GM11168 (cell line): ENCODE measurements around the gene GALNTL6.
"Not testable (repeated sequence)": the region's sequence is repeated elsewhere in the genome, so short reads cannot be mapped to it uniquely, and the experiment has no call there.

ENCODE experiments used
- in situ Hi-C: fragments of 300-500 bp; cut with MboI; formaldehyde crosslinking; loops from one replicate; pipeline ENCODE4 v1.12.0; 2022; ENCODE audit warnings: low sequenced_read_pairs; ENCODE audit not compliant: unreplicated experiment

GALNTL6 gene

GRCh38 chr4:173017802-173018201 is 1204.6 kb downstream of the GALNTL6 start:
- in situ Hi-C loops = loop anchor here (10.0 kb wide), 1 partner anchor 397 kb away; no protein-coding TSS in a partner anchor

GRCh38 chr4:173018446-173018845 is 1205.2 kb downstream of the GALNTL6 start:
- in situ Hi-C loops = loop anchor here (10.0 kb wide), 1 partner anchor 396 kb away; no protein-coding TSS in a partner anchor

- in situ Hi-C loops = loop anchor here (10.0 kb wide), 1 partner anchor 395 kb away; no protein-coding TSS in a partner anchor
Measured at GRCh38 chr4:173019664-173020063, 1206.5 kb downstream of the GALNTL6 start.

GRCh38 chr4:173021746-173022573 is 1208.8 kb downstream of the GALNTL6 start:
- in situ Hi-C loops = not testable (repeated sequence)

GRCh38 chr4:173024203-173024602 is 1211.0 kb downstream of the GALNTL6 start:
- in situ Hi-C loops = no loop called here

- in situ Hi-C loops = loop anchor here (5.0 kb wide), 1 partner anchor 232 kb away; no protein-coding TSS in a partner anchor
Measured at GRCh38 chr4:173025131-173025530, 1211.9 kb downstream of the GALNTL6 start.

GRCh38 chr4:173037242-173037641 is 1224.0 kb downstream of the GALNTL6 start:
- in situ Hi-C loops = no loop called here

GRCh38 chr4:173038192-173038896 is 1225.1 kb downstream of the GALNTL6 start:
- in situ Hi-C loops = no loop called here

GRCh38 chr4:173039617-173040577 is 1226.7 kb downstream of the GALNTL6 start:
- in situ Hi-C loops = no loop called here

- in situ Hi-C loops = no loop called here
Measured at GRCh38 chr4:173041482-173041881, 1228.3 kb downstream of the GALNTL6 start.

GRCh38 chr4:173042139-173042538 is 1228.9 kb downstream of the GALNTL6 start:
- in situ Hi-C loops = not testable (repeated sequence)

GRCh38 chr4:173044340-173044739 is 1231.1 kb downstream of the GALNTL6 start:
- in situ Hi-C loops = no loop called here

GRCh38 chr4:173045571-173045970 is 1232.4 kb downstream of the GALNTL6 start:
- in situ Hi-C loops = no loop called here

- in situ Hi-C loops = no loop called here
Measured at GRCh38 chr4:173046144-173046543, 1232.9 kb downstream of the GALNTL6 start.

GRCh38 chr4:173046818-173047217 is 1233.6 kb downstream of the GALNTL6 start:
- in situ Hi-C loops = no loop called here

GRCh38 chr4:173051232-173051631 is 1238.0 kb downstream of the GALNTL6 start:
- in situ Hi-C loops = no loop called here

GRCh38 chr4:173051716-173052115 is 1238.5 kb downstream of the GALNTL6 start:
- in situ Hi-C loops = no loop called here

- in situ Hi-C loops = no loop called here
Measured at GRCh38 chr4:173052439-173052838, 1239.2 kb downstream of the GALNTL6 start.

- in situ Hi-C loops = no loop called here
Measured at GRCh38 chr4:173056271-173056670, 1243.1 kb downstream of the GALNTL6 start.

GRCh38 chr4:173056710-173057109 is 1243.5 kb downstream of the GALNTL6 start:
- in situ Hi-C loops = no loop called here
